Esophagus muscularis mucosa (tissue), 3 donors: ENCODE results near the gene KDM7A.
"Not testable (repeated sequence)": the region's sequence is repeated elsewhere in the genome, so short reads cannot be mapped to it uniquely, and the experiment has no call there.

Experiments
- CTCF ChIP-seq, 3 experiments: fragments of 200-600 bp in 2 of 3; fragments of 450-650 bp in 1 of 3; sonication (generic) in 2 of 3; IDR thresholded peaks; one replicate each; pipeline ENCODE4 v1.5.1; 2017 to 2019; ENCODE audit warnings: antibody characterized with exemption in 3 of 3, mild to moderate bottlenecking in 2 of 3, moderate library complexity in 1 of 3
- POLR2A ChIP-seq: fragments of 450-650 bp; IDR thresholded peaks from one replicate; pipeline ENCODE4 v1.6.1; 2017; ENCODE audit warnings: antibody characterized with exemption, moderate library complexity, mild to moderate bottlenecking, low read depth
- POLR2AphosphoS5 ChIP-seq, 2 donors: sonication (generic); formaldehyde crosslinking; IDR thresholded peaks; one replicate each; pipeline ENCODE4 v1.6.1; 2017; ENCODE audit warnings: antibody characterized with exemption in 2 of 2

DNA sequence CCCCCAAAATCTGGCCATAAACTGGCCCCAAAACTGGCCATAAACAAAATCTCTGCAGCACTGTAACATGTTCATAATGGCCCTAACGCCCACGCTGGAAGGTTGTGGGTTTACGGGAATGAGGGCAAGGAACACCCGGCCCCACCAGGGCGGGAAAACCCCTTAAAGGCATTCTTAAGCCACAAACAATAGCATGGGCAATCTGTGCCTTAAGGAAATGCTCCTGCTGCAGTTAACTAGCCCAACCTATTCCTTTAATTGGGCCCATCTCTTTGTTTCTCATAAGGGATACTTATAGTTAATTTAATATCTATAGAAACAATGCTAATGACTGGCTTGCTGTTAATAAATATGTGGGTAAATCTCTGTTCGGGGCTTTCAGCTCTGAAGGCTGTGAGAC lies 26.2 kb upstream of the KDM7A start:
- TF ChIP-seq CTCF (IDR thresholded peaks at IDR 0.05); POLR2AphosphoS5 (IDR thresholded peaks at IDR 0.05); POLR2A: not testable (repeated sequence)
